ENCODE data around the gene GSE1.

GSE1 gene

GRCh38 chr16:85642762-85643358 lies 29.7 kb downstream of the GSE1 start:
- TF ChIP-seq, protein P1, sequence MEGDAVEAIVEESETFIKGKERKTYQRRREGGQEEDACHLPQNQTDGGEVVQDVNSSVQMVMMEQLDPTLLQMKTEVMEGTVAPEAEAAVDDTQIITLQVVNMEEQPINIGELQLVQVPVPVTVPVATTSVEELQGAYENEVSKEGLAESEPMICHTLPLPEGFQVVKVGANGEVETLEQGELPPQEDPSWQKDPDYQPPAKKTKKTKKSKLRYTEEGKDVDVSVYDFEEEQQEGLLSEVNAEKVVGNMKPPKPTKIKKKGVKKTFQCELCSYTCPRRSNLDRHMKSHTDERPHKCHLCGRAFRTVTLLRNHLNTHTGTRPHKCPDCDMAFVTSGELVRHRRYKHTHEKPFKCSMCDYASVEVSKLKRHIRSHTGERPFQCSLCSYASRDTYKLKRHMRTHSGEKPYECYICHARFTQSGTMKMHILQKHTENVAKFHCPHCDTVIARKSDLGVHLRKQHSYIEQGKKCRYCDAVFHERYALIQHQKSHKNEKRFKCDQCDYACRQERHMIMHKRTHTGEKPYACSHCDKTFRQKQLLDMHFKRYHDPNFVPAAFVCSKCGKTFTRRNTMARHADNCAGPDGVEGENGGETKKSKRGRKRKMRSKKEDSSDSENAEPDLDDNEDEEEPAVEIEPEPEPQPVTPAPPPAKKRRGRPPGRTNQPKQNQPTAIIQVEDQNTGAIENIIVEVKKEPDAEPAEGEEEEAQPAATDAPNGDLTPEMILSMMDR (IDR thresholded peaks at IDR 0.05; ENCODE audit: control insufficient read depth, extremely low read depth, insufficient read depth): no peak
- DNase-seq (ENCODE audit: low read depth): no peak
- no peak overlapping the region for H3K4me3 ChIP-seq (ENCODE audit: low read depth, low read length)

DNA sequence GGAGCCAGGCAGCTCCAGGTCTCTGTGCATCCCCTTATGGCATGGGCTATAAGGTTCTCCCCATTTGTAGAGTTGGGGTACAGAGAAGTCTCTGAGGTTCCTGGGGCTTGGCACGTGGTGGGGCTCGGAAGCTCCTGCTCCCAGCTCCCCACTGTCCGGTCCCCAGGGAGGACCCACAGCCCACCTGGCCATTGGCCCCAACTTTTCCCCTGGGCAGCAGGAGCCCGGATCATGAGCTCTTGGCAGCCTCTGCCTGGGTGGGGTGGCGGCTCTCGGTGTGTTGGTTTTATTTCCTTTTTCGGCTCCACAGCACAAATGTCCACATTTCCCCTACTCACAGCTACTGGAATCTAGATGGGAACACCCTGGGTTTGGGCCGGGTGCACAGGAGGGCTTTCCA lies 30.5 kb downstream of the GSE1 start:
- DNase-seq (ENCODE audit: low read depth): no peak
- no peak overlapping the region for H3K4me3 ChIP-seq (ENCODE audit: low read depth, low read length)
- TF ChIP-seq, protein P1 (IDR thresholded peaks at IDR 0.05; ENCODE audit: control insufficient read depth, extremely low read depth, insufficient read depth): no peak

GRCh38 chr16:85644093-85644712 lies 31.1 kb downstream of the GSE1 start:
- TF ChIP-seq, protein P1 (IDR thresholded peaks at IDR 0.05; ENCODE audit: control insufficient read depth, extremely low read depth, insufficient read depth): no peak
- no peak overlapping the region for H3K4me3 ChIP-seq (ENCODE audit: low read depth, low read length)
- DNase-seq (ENCODE audit: low read depth): no peak

- DNase-seq (ENCODE audit: low read depth): peak; percentile 59
- H3K4me3 ChIP-seq (ENCODE audit: low read depth, low read length): peak overlapping the region; percentile 23; the same call in 1 of the 2 replicates
- TF ChIP-seq, protein P1 (IDR thresholded peaks at IDR 0.05; ENCODE audit: control insufficient read depth, extremely low read depth, insufficient read depth): no peak
These were observed 32.0 kb downstream of the GSE1 start for GRCh38 chr16:85645021-85645589.

DNA sequence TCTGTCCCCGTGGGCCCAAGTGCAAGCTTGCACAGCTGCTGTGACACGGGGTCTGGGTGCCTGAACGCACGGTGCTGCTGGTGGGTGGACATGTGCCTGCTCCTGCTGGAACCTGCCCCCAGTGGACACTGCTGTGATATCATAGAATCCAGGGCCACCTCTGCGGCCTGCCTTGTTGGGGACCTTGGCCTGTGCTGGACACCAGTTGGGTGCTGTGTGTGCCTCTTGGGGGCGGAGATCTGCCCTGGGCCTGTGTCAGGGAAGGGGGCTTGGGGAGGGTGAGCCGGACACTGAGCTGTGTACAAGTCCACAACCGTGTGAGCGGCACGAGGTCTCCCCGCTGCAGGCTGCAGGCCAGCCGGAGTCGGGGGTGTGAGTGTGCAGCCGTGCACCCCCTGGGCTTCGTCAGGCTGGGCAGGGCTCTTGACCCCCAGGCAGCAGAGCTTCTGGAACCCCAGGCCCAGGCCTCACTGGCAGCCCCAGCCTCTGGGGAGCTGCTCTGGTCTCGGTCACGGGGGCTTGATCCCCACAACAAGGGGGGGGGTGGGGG lies 33.3 kb downstream of the GSE1 start:
- TF ChIP-seq, protein P1 (IDR thresholded peaks at IDR 0.05; ENCODE audit: control insufficient read depth, extremely low read depth, insufficient read depth): no peak
- no peak for DNase-seq (ENCODE audit: low read depth)

GRCh38 chr16:85646976-85647375 lies 33.9 kb downstream of the GSE1 start:
- no peak for DNase-seq (ENCODE audit: low read depth)
- H3K4me3 ChIP-seq (ENCODE audit: low read depth, low read length): no peak overlapping the region
- TF ChIP-seq, protein P1 (IDR thresholded peaks at IDR 0.05; ENCODE audit: control insufficient read depth, extremely low read depth, insufficient read depth): no peak

More for the DNA sequence above, 33.3 kb downstream of the GSE1 start:
- no peak overlapping the region for H3K4me3 ChIP-seq (ENCODE audit: low read depth, low read length)

Data from LNCaP clone FGC (cell line).